Cardiac muscle cell (in vitro differentiated cells and primary cell): Measurements from ENCODE around the gene HECW1. TPM values are rescaled to one million over a fixed set of nuclear protein-coding genes. Genes with fewer than 3 reads are reported as not detected.

Source experiments
- DNase-seq, 2 donors: peaks; one replicate each; pipeline versions ENCODE4 v3.0.0 to v3.0.0-alpha.2; 2010 to 2017; ENCODE audit warnings: low read depth in 1 of 2, low spot score in 1 of 2
- H3K27ac ChIP-seq: fragments of 200-600 bp; sonication (generic); 2 replicates; pipeline ENCODE4 v1.5.1; 2016
- H3K27me3 ChIP-seq: fragments of 200-600 bp; sonication (generic); 2 replicates; pipeline ENCODE4 v1.6.0; 2016; ENCODE audit warnings: control low read depth
- H3K36me3 ChIP-seq: fragments of 200-600 bp; sonication (generic); 2 replicates; pipeline ENCODE4 v1.5.1; 2016; ENCODE audit warnings: control low read depth
- H3K4me1 ChIP-seq: fragments of 200-600 bp; sonication (generic); 2 replicates; pipeline ENCODE4 v1.8.1; 2017; ENCODE audit warnings: low read depth, mild to moderate bottlenecking, mixed run types
- H3K4me3 ChIP-seq: fragments of 200-600 bp; sonication (generic); 2 replicates; pipeline ENCODE4 v1.5.1; 2016; ENCODE audit warnings: mild to moderate bottlenecking
- H3K9me3 ChIP-seq: fragments of 200-600 bp; sonication (generic); 2 replicates; pipeline ENCODE4 v1.5.1; 2017; ENCODE audit warnings: low read depth, mild to moderate bottlenecking, control low read depth
- polyA plus RNA-seq: library from polyadenylated mRNA; unstranded; fragments of >200 nt; fragmentation: Nextera tagmentation; extraction: Ambion mirVana; gene quantifications from 2 replicates; pipeline ENCODE4 v1.2.1, GENCODE V29; 2016
- total RNA-seq: library from RNA; depleted of rRNA; stranded (reverse); fragments of >200 nt; gene quantifications from 2 replicates; pipeline ENCODE4 v1.2.3, GENCODE V29; 2016
- TF ChIP-seq, protein P1 (sequence below): IDR thresholded peaks from 2 replicates; pipeline ENCODE4 v1.5.1; 2012; ENCODE audit warnings: low read depth, mild to moderate bottlenecking, low read length

The HECW1 gene
- total and polyA plus RNA-seq, 2 experiments from 2014 or later, result 0.06 to 0.13 TPM

DNA sequence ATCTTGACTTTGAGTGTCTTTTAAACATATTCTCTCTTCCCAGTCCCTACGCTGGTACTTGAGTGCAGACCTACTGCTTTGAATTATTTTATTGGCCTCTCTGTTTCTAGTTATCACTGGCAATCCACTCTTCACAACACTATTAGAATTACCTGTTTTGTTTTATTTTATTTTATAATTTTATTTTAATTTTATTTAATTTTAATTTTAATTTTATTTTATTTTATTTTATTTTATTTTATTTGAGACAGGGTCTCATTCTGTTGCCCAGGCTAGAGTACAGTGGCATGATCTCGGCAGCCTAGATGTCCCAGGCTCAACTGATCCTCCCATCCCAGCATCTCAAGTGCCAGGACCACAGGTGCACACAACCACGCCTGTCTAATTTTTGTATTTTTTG, 477.3 kb downstream of the HECW1 start:
- no peak for DNase-seq
- H3K36me3 ChIP-seq, result no peaks in the 10 kb centered on the region
- H3K4me1 ChIP-seq, result peaks cover 6% of the 10 kb centered on the region
- H3K27me3 ChIP-seq, result no peaks in the 10 kb centered on the region
- TF ChIP-seq, protein P1, sequence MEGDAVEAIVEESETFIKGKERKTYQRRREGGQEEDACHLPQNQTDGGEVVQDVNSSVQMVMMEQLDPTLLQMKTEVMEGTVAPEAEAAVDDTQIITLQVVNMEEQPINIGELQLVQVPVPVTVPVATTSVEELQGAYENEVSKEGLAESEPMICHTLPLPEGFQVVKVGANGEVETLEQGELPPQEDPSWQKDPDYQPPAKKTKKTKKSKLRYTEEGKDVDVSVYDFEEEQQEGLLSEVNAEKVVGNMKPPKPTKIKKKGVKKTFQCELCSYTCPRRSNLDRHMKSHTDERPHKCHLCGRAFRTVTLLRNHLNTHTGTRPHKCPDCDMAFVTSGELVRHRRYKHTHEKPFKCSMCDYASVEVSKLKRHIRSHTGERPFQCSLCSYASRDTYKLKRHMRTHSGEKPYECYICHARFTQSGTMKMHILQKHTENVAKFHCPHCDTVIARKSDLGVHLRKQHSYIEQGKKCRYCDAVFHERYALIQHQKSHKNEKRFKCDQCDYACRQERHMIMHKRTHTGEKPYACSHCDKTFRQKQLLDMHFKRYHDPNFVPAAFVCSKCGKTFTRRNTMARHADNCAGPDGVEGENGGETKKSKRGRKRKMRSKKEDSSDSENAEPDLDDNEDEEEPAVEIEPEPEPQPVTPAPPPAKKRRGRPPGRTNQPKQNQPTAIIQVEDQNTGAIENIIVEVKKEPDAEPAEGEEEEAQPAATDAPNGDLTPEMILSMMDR, result no peak
- H3K9me3 ChIP-seq, result no peaks in the 10 kb centered on the region
- no peak overlapping the region for H3K27ac ChIP-seq
- no peak overlapping the region for H3K4me3 ChIP-seq

GRCh38 chr7:43590862-43591557, 478.6 kb downstream of the HECW1 start:
- H3K27ac ChIP-seq, result peak overlapping the region; percentile 30

GRCh38 chr7:43591558-43592180, 479.2 kb downstream of the HECW1 start:
- TF ChIP-seq, protein P1, result no peak
- Histone ChIP-seq H3K36me3 (peaks cover 5% of the 10 kb centered on the region), H3K27me3 (no peaks in the 10 kb centered on the region), H3K9me3 (no peaks in the 10 kb centered on the region), H3K27ac (peak overlapping the region; percentile 30), H3K4me1 (no peaks in the 10 kb centered on the region), H3K4me3 (no peak overlapping the region)
- no peak for DNase-seq

More at GRCh38 chr7:43590862-43591557, 478.6 kb downstream of the HECW1 start:
- no peak for DNase-seq
- Histone ChIP-seq H3K27me3 (no peaks in the 10 kb centered on the region), H3K9me3 (no peaks in the 10 kb centered on the region), H3K36me3 (peaks cover 3% of the 10 kb centered on the region), H3K4me3 (no peak overlapping the region), H3K4me1 (no peaks in the 10 kb centered on the region)
- TF ChIP-seq, protein P1, result no peak

- no peaks in the 10 kb centered on the region for H3K27me3 ChIP-seq
- TF ChIP-seq, protein P1, result no peak
- H3K4me3 ChIP-seq, result no peak overlapping the region
- no peak for DNase-seq
- H3K27ac ChIP-seq, result no peak overlapping the region
- peaks cover 9% of the 10 kb centered on the region for H3K36me3 ChIP-seq
- no peaks in the 10 kb centered on the region for H3K9me3 ChIP-seq
- no peaks in the 10 kb centered on the region for H3K4me1 ChIP-seq
Measured at GRCh38 chr7:43592326-43592725, 479.9 kb downstream of the HECW1 start.

DNA sequence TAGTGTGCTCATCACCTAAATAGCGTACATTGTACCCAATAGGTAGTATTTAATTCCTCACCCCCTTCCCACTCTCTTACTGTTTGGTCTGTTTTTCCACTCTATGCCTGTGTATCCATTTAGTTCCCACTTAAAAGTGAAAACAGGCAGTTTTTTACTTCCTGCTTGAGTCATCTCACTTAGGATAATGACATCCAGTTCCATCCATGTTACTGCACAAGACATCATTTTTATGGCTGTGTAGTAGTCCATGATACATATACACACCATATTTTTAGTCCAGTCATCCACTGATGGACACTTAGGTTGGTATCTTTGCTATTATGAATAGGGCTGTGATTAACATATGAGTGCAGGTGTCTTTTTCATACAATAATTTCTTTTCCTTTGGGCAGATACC, 480.6 kb downstream of the HECW1 start:
- H3K36me3 ChIP-seq, result peaks cover 9% of the 10 kb centered on the region
- no peaks in the 10 kb centered on the region for H3K27me3 ChIP-seq

More for the DNA sequence above, 480.6 kb downstream of the HECW1 start:
- Histone ChIP-seq H3K4me1 (no peaks in the 10 kb centered on the region), H3K4me3 (no peak overlapping the region), H3K27ac (no peak overlapping the region), H3K9me3 (no peaks in the 10 kb centered on the region)
- TF ChIP-seq, protein P1, result no peak
- no peak for DNase-seq
